CD4-positive, alpha-beta T cell (primary cell): ENCODE measurements around the gene PNLIPRP1. TPM values are rescaled to one million over a fixed set of nuclear protein-coding genes. Genes with fewer than 3 reads are reported as not detected.
A peak's percentile ranks its signal among the peaks of the same experiment; 100 is the strongest.

Source experiments
- ATAC-seq: fragments of 200-7000 bp; cut with Tn5 transposase; one replicate; pipeline ENCODE4 v1.10.0; 2022; ENCODE audit warnings: mild to moderate bottlenecking; ENCODE audit not compliant: poor library complexity
- CTCF ChIA-PET: fragments of 350-600 bp; sonication (Branson Sonifier 250); formaldehyde crosslinking; loops from one replicate; lab custom pipeline; 2021; ENCODE audit warnings: antibody characterized with exemption, inconsistent platforms; lab: Charles Lee
- POLR2A ChIA-PET: fragments of 350-600 bp; sonication (Branson Sonifier 250); formaldehyde crosslinking; loops from one replicate; lab custom pipeline; 2021; ENCODE audit warnings: antibody characterized with exemption, inconsistent platforms; lab: Charles Lee
- DNase-seq, 14 experiments: peaks; one replicate each; pipeline ENCODE4 v3.0.0-alpha.2; 2013 to 2020; ENCODE audit warnings: mixed read lengths in 2 of 14
- H3K27ac ChIP-seq, 2 donors: one replicate each; pipeline versions ENCODE4 v1.5.1 to v1.7.0; 2013; ENCODE audit warnings: low read length in 2 of 2, low read depth in 1 of 2, mild to moderate bottlenecking in 1 of 2
- H3K27me3 ChIP-seq, 2 experiments: 1 replicate in 1 of 2; 2 replicates in 1 of 2; pipeline versions ENCODE4 v1.6.1 to v1.7.0; 2013; ENCODE audit warnings: low read length in 2 of 2, control low read depth in 1 of 2, mild to moderate bottlenecking in 1 of 2, moderate library complexity in 1 of 2; ENCODE audit not compliant: insufficient read depth in 2 of 2, control insufficient read depth in 1 of 2
- H3K36me3 ChIP-seq: one replicate; pipeline ENCODE4 v1.6.1; 2013; ENCODE audit warnings: low read length, control low read depth; ENCODE audit not compliant: insufficient read depth
- H3K4me1 ChIP-seq: one replicate; pipeline ENCODE4 v1.6.1; 2013; ENCODE audit warnings: low read length, control low read depth; ENCODE audit not compliant: insufficient read depth
- H3K4me3 ChIP-seq: one replicate; pipeline ENCODE4 v1.5.1; 2013; ENCODE audit warnings: mild to moderate bottlenecking, low read length, moderate library complexity
- H3K9me3 ChIP-seq, 2 experiments: 1 replicate in 1 of 2; 2 replicates in 1 of 2; pipeline versions ENCODE4 v1.6.1 to v1.7.0; 2013; ENCODE audit warnings: low read length in 2 of 2, mild to moderate bottlenecking in 2 of 2, control low read depth in 1 of 2, moderate library complexity in 1 of 2; ENCODE audit not compliant: control insufficient read depth in 1 of 2, insufficient read depth in 1 of 2
- H3K27ac Mint-ChIP-seq: one replicate; pipeline ENCODE4 v1.8.0; 2020; ENCODE audit warnings: mixed read lengths
- H3K27me3 Mint-ChIP-seq: one replicate; pipeline ENCODE4 v1.8.0; 2021; ENCODE audit warnings: mixed read lengths
- H3K36me3 Mint-ChIP-seq: one replicate; pipeline ENCODE4 v1.8.0; 2021; ENCODE audit warnings: low read depth, mixed read lengths
- H3K4me1 Mint-ChIP-seq: one replicate; pipeline ENCODE4 v1.8.0; 2021; ENCODE audit warnings: low read depth, mixed read lengths
- H3K4me3 Mint-ChIP-seq: one replicate; pipeline ENCODE4 v1.8.0; 2020; ENCODE audit warnings: mild to moderate bottlenecking, mixed read lengths
- H3K9me3 Mint-ChIP-seq: one replicate; pipeline ENCODE4 v1.8.0; 2020; ENCODE audit warnings: mixed read lengths
- CTCF ChIP-seq: fragments of 200-600 bp; IDR thresholded peaks from one replicate; pipeline ENCODE4 v1.8.0; 2022; ENCODE audit warnings: antibody characterized with exemption, mild to moderate bottlenecking
- intact Hi-C, 2 experiments: fragments of 100-400 bp; cut with DNase I in 1 of 2; cut with micrococcal nuclease in 1 of 2; formaldehyde crosslinking; loops; one replicate each; pipeline versions ENCODE4 v1.15.1 to v1.9.0; 2023 to 2025; cut with DNase I, micrococcal nuclease
- total RNA-seq, 174 experiments: library from RNA in 2 of 174; stranded (reverse) in 2 of 174; gene quantifications; one replicate each; pipeline ENCODE4 v1.2.3 and lab custom pipeline; 2021 to 2026

Gene PNLIPRP1
- total RNA-seq, 2 experiments from 2014 or later = not detected

- no peak for DNase-seq
- POLR2A ChIA-PET = no interaction called here
- Mint-ChIP-seq H3K9me3 (peaks cover 10% of the 10 kb centered on the region), H3K36me3 (no peaks in the 10 kb centered on the region), H3K27me3 (peaks cover 36% of the 10 kb centered on the region), H3K27ac (no peak overlapping the region), H3K4me1 (no peaks in the 10 kb centered on the region), H3K4me3 (no peak overlapping the region)
- peaks cover 6 to 10% of the 10 kb centered on the region in 2 experiments for H3K27me3 ChIP-seq
- CTCF ChIA-PET = no interaction called here
- H3K4me1 ChIP-seq = no peaks in the 10 kb centered on the region
- intact Hi-C loops = no loop called here
- peaks cover 3 to 4% of the 10 kb centered on the region in 2 experiments for H3K9me3 ChIP-seq
- no peak for TF ChIP-seq CTCF
- ATAC-seq = no peak
- no peaks in the 10 kb centered on the region for H3K36me3 ChIP-seq
- no peak overlapping the region for H3K4me3 ChIP-seq
- no peak overlapping the region for H3K27ac ChIP-seq
Observed at GRCh38 chr10:116636976-116637375, 46.2 kb downstream of the PNLIPRP1 start.

GRCh38 chr10:116637830-116638229, 47.1 kb downstream of the PNLIPRP1 start:
- Histone ChIP-seq H3K36me3 (no peaks in the 10 kb centered on the region), H3K27ac (no peak overlapping the region), H3K4me3 (no peak overlapping the region), H3K9me3 (peaks cover 3% of the 10 kb centered on the region in 2 experiments), H3K4me1 (no peaks in the 10 kb centered on the region), H3K27me3 (peaks cover 6 to 10% of the 10 kb centered on the region in 2 experiments)
- intact Hi-C loops = no loop called here
- TF ChIP-seq CTCF = no peak
- POLR2A ChIA-PET = no interaction called here
- H3K4me3 Mint-ChIP-seq = no peak overlapping the region
- H3K27ac Mint-ChIP-seq = no peak overlapping the region
- DNase-seq (peak in 1 of 14 experiments; percentile 3), ATAC-seq (no peak)
- H3K9me3 Mint-ChIP-seq = peaks cover 10% of the 10 kb centered on the region
- CTCF ChIA-PET = no interaction called here
- H3K4me1 Mint-ChIP-seq = no peaks in the 10 kb centered on the region
- peaks cover 43% of the 10 kb centered on the region for H3K27me3 Mint-ChIP-seq
- H3K36me3 Mint-ChIP-seq = no peaks in the 10 kb centered on the region

- ChIA-PET CTCF (no interaction called here), POLR2A (no interaction called here)
- Histone ChIP-seq H3K27ac (no peak overlapping the region), H3K9me3 (peaks cover 6 to 7% of the 10 kb centered on the region in 2 experiments), H3K4me3 (no peak overlapping the region), H3K36me3 (no peaks in the 10 kb centered on the region), H3K27me3 (peaks cover 0 to 8% of the 10 kb centered on the region in 2 experiments), H3K4me1 (no peaks in the 10 kb centered on the region)
- no peak for DNase-seq
- Mint-ChIP-seq H3K4me3 (no peak overlapping the region), H3K36me3 (no peaks in the 10 kb centered on the region), H3K27me3 (peaks cover 33% of the 10 kb centered on the region), H3K4me1 (no peaks in the 10 kb centered on the region), H3K9me3 (peaks cover 14% of the 10 kb centered on the region), H3K27ac (no peak overlapping the region)
- TF ChIP-seq CTCF = no peak
- intact Hi-C loops = no loop called here
- ATAC-seq = no peak
Observed at GRCh38 chr10:116646502-116646901, 55.7 kb downstream of the PNLIPRP1 start.
